Measurements from ENCODE around the gene MYO3A.
"Not testable (repeated sequence)": the region's sequence is repeated elsewhere in the genome, so short reads cannot be mapped to it uniquely, and the experiment has no call there.

Gene MYO3A

GRCh38 chr10:25974897-25975459, 40.9 kb downstream of the MYO3A start:
- DNase-seq (ENCODE audit: low read depth in 3 of 3), result no peak

GRCh38 chr10:25978771-25979170, 44.7 kb downstream of the MYO3A start:
- no peak for DNase-seq (ENCODE audit: low read depth in 3 of 3)

GRCh38 chr10:25982107-25982506, 48.1 kb downstream of the MYO3A start:
- no peak for DNase-seq (ENCODE audit: low read depth in 3 of 3)

- no peak for DNase-seq (ENCODE audit: low read depth in 3 of 3)
Observed at GRCh38 chr10:25988583-25988982, 54.6 kb downstream of the MYO3A start.

- no peak for DNase-seq (ENCODE audit: low read depth in 3 of 3)
Observed at GRCh38 chr10:25989951-25990350, 55.9 kb downstream of the MYO3A start.

- DNase-seq (ENCODE audit: low read depth in 3 of 3), result no peak
Observed at GRCh38 chr10:25999295-25999981, 65.4 kb downstream of the MYO3A start.

- DNase-seq (ENCODE audit: low read depth in 3 of 3), result no peak
Observed at GRCh38 chr10:26000971-26001370, 66.9 kb downstream of the MYO3A start.

- not testable (repeated sequence) for DNase-seq (ENCODE audit: low read depth in 3 of 3)
Observed at GRCh38 chr10:26002466-26002865, 68.4 kb downstream of the MYO3A start.

GRCh38 chr10:26015092-26015491, 81.1 kb downstream of the MYO3A start:
- no peak for DNase-seq (ENCODE audit: low read depth in 3 of 3)

GRCh38 chr10:26022831-26023230, 88.8 kb downstream of the MYO3A start:
- no peak for DNase-seq (ENCODE audit: low read depth in 3 of 3)

- DNase-seq (ENCODE audit: low read depth in 3 of 3), result no peak
Observed at GRCh38 chr10:26024303-26024702, 90.3 kb downstream of the MYO3A start.

GRCh38 chr10:26025523-26025922, 91.5 kb downstream of the MYO3A start:
- DNase-seq (ENCODE audit: low read depth in 3 of 3), result no peak

- DNase-seq (ENCODE audit: low read depth in 3 of 3), result no peak
Observed at GRCh38 chr10:26029858-26030257, 95.8 kb downstream of the MYO3A start.

- DNase-seq (ENCODE audit: low read depth in 3 of 3), result no peak
Observed at GRCh38 chr10:26031300-26031699, 97.3 kb downstream of the MYO3A start.

- DNase-seq (ENCODE audit: low read depth in 3 of 3), result no peak
Observed at GRCh38 chr10:26043469-26043868, 109.4 kb downstream of the MYO3A start.

- no peak for DNase-seq (ENCODE audit: low read depth in 3 of 3)
Observed at GRCh38 chr10:26044141-26044749, 110.2 kb downstream of the MYO3A start.

GRCh38 chr10:26046073-26046700, 112.2 kb downstream of the MYO3A start:
- no peak for DNase-seq (ENCODE audit: low read depth in 3 of 3)

GRCh38 chr10:26048756-26049155, 114.7 kb downstream of the MYO3A start:
- DNase-seq (ENCODE audit: low read depth in 3 of 3), result no peak

GRCh38 chr10:26052326-26052725, 118.3 kb downstream of the MYO3A start:
- DNase-seq (ENCODE audit: low read depth in 3 of 3), result no peak

GRCh38 chr10:26057466-26057865, 123.4 kb downstream of the MYO3A start:
- no peak for DNase-seq (ENCODE audit: low read depth in 3 of 3)

- no peak for DNase-seq (ENCODE audit: low read depth in 3 of 3)
Observed at GRCh38 chr10:26064106-26064505, 130.1 kb downstream of the MYO3A start.

- no peak for DNase-seq (ENCODE audit: low read depth in 3 of 3)
Observed at GRCh38 chr10:26067680-26068079, 133.7 kb downstream of the MYO3A start.

- DNase-seq (ENCODE audit: low read depth in 3 of 3), result not testable (repeated sequence)
Observed at GRCh38 chr10:26080971-26081370, 146.9 kb downstream of the MYO3A start.
